GM20431 (cell line): Measurements from ENCODE around the gene PIGQ.

Experiments used
- in situ Hi-C: fragments of 300-500 bp; cut with MseI, MboI; formaldehyde crosslinking; loops from one replicate; pipeline ENCODE4 v1.15.0; 2020; ENCODE audit warnings: low sequenced_read_pairs; ENCODE audit not compliant: unreplicated experiment

The PIGQ gene

DNA sequence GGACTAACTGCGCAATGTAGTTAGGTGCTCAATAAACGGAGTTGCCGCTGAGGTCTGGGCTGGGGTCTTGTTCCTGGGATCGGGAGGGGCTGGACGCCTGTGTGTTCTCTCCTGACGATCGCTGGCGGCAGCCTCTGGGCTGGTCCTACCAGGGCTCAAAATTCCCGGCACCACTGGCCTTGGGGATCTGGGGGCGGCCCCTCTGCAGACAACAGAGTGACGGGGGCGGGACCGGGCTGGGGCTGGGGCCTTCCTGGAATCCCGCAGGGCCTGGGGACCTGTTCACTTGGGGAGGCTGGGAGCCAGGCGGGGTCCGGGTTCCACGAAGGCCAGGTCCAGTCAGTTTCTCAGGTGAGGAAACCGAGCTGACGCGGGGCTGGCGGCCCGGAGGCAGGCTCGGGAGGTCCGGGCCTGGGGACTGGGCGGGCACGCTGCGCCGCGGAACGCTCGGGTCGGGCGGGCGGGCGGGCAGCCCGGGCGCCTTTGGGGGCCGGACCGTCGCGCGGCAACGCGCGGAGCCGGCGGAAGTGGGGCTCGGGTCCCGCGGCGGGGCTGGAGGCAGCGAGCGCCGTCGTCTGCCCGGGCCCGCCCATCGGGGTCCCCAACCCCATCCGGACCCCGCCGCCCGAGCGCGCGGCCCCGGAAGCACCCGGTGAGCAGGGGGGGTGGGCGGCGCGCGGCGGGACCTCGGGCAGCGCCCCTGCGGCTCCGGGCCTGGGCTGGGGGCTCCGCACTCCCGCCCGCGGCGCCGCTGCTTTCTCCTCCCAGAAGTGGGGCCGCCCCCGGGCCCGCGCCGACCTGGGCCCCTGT, at the start of gene PIGQ:
TSS of gene PIGQ (plus strand) at position 524 of the 810 bp plus-strand sequence. CDS start 4,107 bp downstream, outside the sequence.
- in situ Hi-C loops: no loop called here

DNA sequence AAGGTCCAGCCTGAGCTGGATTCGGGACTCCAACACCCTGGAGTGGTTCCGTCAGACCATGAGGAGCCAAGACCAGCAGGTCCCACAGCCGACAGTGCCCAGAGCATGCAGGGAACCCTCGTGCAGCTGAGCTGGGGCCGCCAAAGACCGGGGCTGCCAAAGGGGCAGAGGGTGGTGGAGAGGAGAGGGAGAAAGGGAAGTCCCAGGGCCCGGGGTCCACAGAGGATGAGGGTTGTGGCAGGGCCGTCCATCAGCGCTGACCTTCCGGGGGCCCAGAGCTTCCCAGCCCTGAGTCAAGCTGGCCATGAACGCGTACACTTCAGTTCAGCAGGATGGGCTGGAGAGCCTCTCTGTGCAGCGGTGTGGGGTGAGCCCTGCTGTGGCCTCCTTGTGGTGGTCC, 48.9 kb upstream of the PIGQ start:
- in situ Hi-C loops: no loop called here

DNA sequence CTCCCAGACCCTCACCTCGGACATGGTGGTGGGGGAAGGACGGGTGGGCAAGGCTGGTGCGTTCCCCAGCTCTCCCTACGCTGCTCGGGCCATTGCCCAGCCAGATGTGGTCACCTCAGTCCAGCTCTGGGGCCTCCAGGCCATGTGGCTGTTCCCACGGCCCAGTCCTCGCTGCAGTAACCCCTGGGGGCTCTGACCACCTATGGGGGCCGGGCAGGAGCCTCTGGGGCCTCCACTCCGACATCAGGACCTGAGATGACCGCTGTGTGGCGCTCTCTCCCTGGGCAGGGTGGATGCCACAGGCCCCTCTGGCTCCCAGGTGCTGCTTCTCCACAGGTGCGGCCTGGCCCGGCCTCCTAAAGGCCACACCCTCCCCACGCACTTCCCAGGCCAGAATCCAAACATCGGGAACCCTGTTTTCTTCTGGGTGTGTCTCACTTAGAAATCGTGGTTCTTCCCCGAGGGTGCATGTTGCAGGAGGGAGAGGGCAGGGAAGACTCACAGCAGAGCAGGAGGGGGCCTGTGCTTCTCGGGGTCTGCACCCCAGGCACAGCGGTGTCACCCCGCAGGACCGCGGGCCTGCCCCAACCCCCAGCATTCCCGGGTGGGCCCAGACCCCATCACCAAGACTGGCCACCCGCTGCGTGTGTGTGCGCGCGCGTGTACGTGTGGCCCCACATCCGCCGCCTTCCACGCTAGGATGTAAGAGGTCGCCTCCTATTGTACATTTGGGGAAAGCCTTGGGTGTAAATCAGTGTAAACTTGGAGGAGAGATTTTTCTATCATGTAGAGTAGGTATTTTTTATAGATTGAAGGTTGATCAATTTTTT, 48.2 kb upstream of the PIGQ start:
- in situ Hi-C loops: no loop called here

DNA sequence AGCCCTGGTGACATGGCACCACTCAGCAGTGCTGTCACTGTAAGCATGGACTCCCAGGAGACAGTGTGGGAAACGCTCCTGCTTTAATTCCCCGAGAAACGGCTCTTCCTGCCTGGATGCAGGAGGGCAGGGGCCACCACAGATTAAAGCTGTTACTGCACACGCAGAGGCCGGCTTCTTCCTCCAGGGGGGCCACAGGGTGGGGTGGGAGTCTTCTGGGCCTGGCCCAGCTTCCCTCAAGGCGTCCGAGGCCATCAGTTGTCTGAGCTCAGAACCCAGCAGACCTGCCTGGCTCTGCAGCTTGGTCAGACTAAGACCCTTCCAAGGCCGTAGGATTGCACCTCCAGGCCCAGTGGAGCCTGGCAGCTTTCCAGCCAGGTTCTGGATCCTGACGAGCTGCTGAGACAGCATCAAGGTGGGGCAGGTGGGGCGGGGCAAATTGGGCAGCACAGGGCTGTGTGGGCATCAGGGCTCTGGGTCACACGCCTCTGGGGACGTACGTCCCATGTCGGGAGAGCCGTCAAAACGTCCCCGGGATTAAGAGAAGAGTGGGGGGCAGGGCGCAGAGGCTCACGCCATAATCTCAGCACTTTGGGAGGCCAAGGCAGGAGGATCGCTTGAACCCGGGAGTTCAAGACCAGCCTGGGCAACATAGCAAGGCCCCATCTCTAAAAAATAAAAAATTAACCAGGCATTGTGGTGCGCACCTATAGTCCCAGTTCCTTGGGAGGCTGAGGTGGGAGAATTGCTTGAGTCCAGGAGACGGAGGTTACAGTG, 47.3 kb upstream of the PIGQ start:
- in situ Hi-C loops: no loop called here

DNA sequence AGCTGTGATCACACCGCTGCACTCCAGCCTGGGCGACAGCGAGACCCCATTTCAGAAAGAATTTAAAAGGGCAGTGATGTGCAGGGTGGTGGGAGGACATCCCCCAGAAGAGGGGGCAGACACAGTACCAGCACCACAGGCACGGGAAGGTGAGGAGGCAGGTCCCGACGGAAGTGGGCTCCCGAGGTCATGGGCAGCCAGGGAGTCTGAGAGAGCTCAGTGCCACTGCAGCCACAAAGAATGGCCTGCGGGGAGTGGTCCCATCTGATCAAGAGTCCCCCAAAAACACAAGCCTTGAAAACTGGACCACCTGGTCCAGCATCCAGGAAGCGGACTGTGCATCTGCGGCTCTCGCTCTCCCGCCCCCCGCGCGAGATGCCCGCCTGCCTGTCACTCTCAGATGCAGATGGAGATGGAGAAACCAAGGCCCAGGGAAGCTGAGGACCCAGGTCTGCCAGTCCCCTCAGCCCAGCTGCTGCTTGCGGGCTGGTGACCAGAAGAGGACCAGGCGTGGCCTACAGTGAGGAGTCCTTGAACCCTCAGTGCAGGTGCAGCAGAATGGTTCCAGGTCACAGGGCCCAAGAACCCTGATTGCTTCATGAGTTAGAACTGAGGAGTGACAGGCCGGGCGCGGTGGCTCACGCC, 46.5 kb upstream of the PIGQ start:
- in situ Hi-C loops: no loop called here

DNA sequence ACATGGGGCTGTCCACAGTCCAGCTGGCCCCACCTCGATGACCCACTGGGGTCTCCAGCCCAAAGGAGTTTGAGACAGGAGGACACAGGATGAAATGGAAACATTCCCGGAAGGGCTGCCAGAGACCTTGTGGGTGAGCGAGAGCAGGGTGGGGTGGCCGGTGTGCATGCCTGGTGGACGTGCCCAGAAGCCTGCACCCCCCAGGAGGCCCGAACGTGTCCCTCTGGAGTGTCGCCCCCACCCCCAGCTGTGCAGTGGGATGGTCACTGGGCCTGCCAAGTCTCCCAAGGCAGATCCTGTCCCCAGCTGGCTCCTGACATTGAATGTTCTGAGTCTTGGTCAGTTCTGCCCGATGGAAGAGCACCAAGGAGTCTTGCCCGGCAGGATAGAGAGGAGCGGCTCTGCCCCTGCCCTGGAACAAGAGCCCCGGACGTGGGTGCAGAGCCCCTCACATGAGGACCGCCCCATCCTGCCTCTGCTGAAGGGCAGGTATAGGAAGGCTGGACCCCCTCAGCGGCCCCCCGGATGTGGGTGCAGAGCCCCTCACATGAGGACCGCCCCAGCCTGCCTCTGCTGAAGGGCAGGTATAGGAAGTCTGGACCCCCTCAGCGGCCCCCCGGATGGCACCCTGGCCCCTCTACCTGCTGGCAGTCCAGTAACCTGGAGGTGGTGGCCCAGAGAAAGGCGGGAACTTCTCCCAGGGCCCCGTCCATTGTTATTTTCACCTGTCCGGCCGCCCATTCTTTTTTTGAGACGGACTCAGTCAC, 45.3 kb upstream of the PIGQ start:
- in situ Hi-C loops: no loop called here

DNA sequence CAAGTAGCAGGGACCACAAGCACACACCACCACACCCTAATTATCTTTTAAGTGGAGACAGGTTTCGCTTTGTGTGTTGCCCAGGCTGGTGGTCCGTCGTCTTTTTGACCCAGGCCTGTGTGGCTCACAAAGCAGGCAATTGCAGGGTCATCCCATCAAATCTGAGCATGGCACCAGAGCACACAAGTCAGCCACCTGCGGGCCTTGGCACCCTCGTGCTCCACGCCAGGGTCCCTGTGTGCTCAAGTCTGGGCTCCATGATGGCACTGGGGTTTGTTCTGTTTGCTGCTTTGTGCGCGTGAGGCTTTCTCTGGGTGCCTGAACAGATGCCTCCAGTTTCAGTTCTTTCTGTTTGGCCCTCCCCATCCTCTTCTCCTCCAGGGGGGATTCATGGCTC, 44.6 kb upstream of the PIGQ start:
- in situ Hi-C loops: no loop called here

DNA sequence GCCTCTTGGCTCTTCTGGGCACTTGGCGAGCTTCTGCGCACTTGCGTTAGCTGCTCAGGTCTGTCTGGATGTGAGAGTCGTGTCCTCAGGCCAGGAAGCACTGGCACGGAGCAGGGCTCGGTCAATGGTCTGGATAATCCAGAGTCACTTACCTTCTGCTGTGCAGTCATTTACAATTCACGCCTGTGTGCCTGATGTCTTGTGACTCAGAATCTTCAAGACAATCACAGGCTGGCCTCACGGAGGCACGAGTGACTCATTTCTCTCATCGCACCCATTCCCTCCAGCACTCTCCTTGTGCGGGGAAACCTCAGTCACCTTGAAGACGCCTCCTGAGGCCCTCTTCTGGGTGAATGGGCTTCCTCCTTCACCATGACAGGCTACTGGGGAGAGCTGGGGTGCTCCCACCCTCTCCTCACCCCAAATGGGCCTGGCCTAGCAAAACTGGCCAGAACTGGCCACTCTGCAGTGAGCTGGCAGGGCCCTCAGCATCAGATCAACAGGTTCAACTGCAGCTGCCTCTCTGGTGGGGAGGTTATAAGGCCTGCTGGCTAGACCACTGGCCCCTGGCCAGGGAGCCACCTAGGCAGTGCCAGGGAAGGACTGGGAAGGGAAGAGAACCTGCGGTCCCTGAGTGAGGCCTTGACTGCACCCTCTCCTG, 44.1 kb upstream of the PIGQ start:
- in situ Hi-C loops: no loop called here

DNA sequence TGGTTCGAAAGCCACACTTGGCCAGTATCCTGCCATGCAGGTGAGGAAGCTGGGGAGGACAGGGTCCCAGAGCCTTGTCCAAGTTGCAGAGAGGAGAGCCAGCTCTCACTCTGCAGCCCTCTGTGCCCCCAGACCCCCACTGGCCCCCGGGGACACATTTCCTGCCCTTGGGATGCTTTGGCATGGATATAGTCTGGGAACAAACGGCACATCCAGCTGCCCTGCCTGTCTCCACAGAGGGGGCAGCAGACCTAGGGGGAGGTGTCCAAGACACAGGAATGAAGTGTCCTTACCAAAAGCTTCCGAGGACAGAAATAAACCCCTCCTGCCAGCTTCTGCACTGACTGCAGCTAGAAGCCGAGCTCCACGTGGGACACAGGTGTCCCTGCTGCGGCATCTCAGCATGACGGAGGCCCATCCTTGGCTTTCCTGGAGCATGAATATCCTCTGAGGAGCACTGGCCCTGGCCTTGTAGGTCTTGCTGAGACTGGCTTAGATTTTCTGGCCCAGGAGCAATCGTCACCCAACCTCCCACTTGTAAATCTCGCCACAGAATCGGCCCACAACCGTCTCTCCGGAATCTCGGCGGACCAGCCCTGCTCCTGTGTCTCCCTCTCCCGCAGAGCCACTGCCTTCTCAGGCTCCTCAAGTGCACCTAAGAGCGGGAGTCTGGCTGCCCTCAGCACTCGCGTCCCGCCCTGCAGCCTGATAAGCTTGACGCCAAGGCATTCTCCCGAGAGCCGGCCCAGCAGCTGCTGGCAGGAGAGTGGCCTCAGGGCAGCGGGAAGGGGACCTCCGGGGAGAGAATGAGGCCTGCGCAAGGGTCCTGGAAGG, 43.4 kb upstream of the PIGQ start:
- in situ Hi-C loops: no loop called here

DNA sequence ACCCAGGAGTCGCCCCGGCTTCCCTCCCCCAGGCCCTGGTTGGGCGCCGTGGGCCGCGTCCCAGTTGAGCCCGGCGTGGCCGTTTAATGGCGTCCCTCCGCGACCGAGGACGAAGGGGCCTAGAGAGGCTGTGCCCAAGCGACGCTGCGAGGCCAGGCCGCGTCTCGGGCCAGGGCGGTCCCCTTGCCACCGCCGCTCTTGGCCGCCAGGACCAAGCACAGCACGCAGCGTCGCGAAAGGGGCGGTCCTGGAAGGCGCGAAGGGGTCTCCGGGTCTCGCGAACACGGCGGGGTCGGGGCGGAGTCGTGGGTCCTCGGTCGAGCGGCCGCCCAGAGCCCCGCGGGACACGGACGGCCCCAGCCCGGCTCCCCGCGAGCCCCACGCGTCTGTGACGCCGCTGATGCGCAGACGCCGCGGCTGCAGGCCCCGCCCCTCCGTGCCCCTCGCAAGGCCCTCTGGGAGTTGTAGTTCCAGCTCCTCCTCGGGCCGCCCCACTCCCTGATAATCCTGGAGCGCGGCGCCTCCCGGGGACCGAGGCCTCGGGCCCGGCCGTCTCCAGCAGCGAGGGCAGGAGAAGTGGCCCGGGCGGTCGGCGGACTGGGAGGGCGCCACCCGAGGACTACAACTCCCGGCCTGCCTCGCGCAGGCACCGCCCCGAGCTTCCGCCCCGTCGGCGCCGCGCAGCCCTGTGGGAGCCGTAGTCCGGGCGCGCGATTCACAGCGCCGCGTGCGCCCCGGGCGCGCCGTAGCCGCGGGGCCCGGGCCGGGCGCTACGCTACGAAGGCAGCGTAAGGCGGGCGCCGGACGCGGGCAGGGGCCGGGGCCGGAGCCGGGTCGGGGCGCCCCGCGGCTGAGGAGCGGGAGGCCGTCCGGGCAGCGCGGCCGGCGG, 42.5 kb upstream of the PIGQ start, which contains the start of gene CAPN15:
TSS of gene CAPN15 (plus strand) at position 698 of the 889 bp plus-strand sequence. CDS start 19,127 bp downstream, outside the sequence.
- in situ Hi-C loops: no loop called here

DNA sequence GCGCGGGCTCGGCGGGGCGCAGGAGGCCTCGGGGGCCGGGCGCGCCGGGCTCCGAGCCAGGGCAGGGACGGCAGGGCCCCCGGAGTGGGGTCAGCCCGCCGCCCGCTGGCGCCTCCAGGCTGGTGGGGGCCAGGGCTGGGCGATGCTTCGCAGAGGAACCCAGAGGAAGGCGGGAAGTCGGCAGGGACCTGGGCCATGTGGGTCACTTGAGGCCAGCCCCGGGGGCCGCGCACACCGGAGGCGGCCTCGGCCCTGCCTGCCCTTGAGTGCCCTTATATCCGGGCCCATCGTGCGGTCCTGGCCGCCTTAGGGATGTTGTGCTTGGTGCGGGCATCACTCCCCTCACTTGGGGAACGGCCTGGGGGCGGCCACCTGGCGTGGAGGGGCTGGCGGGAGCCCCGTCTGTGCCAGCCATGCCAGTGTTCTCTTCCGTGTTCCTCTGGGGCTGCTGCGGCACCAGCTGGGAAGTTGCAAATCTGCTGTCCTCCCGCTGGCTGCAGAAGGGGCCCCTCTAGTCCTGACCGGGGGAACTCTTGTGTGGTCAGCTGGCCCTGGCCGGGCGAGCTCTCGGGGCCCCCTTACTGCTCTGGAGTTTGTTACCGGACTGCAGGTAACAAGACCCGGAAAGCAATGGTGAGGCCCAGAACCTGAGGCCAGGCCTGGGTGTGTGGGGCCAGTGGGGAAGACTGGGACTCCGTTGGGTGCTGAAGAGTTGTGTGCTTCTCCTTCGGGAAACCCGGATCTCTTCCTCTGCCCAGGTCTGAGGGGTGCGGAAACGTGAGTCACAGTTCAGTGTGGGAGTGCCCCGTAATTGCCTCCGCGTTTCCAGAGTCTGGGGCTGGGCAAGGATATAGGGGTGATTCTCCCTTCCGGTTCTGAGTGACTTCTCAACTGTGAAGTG, 41.4 kb upstream of the PIGQ start:
- in situ Hi-C loops: no loop called here

DNA sequence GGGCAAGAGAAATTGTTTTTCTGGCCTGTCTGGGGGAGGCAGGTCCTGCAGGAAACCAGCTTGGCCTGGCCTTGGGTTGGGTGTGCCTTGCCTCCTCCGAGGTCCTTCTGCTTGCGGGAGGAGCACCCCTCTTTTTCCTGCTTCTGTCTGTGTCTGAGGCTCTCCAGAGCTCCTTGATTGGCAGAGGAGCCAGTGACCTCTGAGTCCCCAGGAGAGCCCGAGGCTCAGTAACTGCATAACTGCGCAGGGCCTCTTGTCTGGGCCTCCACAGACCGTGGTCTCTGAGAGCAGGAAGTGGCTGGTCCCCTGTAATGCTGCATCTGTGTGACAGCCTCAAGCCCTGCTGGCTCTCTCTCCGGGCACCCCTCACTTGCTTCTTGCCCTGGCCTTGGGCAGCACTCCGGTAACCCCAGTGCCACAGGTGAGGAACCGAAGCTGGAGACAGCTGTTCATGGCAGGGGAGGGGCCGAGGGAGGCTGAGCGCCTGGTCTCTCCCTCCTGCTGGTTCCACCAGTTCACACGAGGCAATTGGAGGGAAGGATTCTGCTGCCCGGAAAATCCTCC, 40.7 kb upstream of the PIGQ start:
- in situ Hi-C loops: no loop called here

DNA sequence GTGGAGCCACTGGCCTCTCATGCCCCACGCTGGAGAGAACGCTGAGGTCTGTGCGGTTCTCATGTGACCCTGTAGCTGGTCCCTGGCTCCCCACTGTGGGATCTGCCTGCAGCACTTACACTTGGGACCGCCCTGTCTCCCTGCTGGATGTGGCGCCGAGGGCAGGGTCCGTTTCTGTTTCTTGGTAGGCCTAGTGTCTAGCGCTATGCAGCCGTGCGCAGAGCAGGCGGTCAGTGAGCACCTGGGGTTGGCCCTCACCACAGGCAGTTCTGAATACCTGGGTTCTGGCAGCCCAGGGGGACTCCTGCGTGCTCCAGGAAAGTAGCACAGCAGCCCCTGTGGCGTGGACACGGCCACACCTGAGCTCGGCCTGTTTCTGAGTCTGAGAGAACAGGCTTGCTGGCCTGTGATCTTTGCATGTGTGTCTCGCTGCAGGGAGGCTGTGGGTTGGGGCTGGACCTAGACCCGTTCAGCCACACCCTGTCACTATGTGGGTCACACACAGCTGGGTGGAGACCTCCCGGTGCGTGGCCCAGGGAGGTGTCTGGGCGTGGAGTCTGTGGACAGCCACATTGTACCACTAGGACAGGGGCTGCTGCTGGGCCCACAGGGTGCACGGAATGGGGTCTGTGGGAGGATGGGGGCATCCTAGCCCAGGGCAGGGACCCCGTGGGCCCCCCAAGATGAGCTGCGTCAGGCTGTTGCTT, 39.5 kb upstream of the PIGQ start:
- in situ Hi-C loops: no loop called here

DNA sequence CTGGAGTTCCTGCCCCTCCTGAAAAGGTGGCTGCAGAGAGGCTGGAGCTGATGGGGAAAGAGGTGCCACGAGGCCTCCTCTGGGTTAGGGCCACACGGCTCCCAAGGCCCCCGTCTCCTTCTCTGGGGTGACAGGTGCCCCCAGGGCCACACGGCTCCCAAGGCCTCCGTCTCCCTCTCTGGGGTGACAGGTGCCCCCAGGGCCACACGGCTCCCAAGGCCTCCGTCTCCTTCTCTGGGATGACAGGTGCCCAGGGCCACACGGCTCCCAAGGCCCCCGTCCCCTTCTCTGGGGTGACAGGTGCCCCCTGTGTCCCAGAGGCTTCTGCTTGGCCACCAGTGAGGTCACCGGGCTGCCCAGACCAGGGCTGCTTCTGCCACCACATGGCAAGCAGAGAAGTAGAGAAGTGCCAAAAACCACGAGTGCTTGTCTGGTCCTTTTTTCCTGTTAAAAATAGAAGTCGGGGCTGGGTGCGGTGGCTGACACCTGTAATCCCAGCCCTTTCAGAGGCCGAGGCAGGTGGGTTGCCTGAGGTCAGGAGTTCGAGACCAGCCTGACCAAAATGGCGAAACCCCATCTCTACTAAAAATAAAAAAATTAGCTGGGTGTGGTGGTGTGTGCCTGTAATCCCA, 38.2 kb upstream of the PIGQ start:
- in situ Hi-C loops: no loop called here
